ENCODE measurements around the gene RMC1.

RMC1 gene

GRCh38 chr18:23547306-23547705 is 44.0 kb downstream of the RMC1 start:
- no peak for TF ChIP-seq TAF1 (IDR thresholded peaks at IDR 0.05; ENCODE audit: borderline replicate concordance, insufficient read depth, low read length)
- no peak for TF ChIP-seq FOXP2 (optimal IDR thresholded peaks at IDR 0.05; ENCODE audit: borderline replicate concordance, extremely low read depth, extremely low read length, insufficient read depth)
- TF ChIP-seq REST (IDR thresholded peaks at IDR 0.05; ENCODE audit: insufficient read depth in 1 of 2, low read depth in 2 of 2, low read length in 2 of 2) = no peak
- TF ChIP-seq POLR2AphosphoS5 (IDR thresholded peaks at IDR 0.05; ENCODE audit: low read depth, low read length) = no peak
- no peak for TF ChIP-seq SIN3A (IDR thresholded peaks at IDR 0.05; ENCODE audit: borderline replicate concordance, insufficient read depth, low read length)

GRCh38 chr18:23547846-23548245 is 44.5 kb downstream of the RMC1 start:
- TF ChIP-seq TAF1 (IDR thresholded peaks at IDR 0.05; ENCODE audit: borderline replicate concordance, insufficient read depth, low read length) (no peak), POLR2AphosphoS5 (IDR thresholded peaks at IDR 0.05; ENCODE audit: low read depth, low read length) (no peak), FOXP2 (optimal IDR thresholded peaks at IDR 0.05; ENCODE audit: borderline replicate concordance, extremely low read depth, extremely low read length, insufficient read depth) (no peak), REST (IDR thresholded peaks at IDR 0.05; ENCODE audit: insufficient read depth in 1 of 2, low read depth in 2 of 2, low read length in 2 of 2) (no peak), SIN3A (IDR thresholded peaks at IDR 0.05; ENCODE audit: borderline replicate concordance, insufficient read depth, low read length) (no peak)

GRCh38 chr18:23548275-23548674 is 45.0 kb downstream of the RMC1 start:
- no peak for TF ChIP-seq TAF1 (IDR thresholded peaks at IDR 0.05; ENCODE audit: borderline replicate concordance, insufficient read depth, low read length)

DNA sequence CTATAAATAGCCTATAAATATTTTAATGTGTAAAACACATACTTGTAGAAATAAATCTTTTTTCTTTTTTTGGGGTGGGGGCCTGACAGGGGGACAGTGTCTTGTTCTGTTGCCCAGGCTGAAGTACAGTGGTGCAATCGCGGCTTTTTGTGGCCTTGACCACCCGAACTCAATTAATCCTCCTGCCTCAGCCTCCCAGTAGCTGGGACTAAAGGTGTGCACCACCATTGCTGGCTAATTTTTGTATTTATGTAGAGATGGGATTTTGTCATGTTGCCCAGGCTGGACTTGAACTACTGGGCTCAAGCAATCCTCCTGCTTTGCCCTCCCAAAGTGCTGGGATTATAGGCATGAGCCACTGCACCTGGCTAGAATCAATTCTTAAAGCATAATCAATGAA is 45.4 kb downstream of the RMC1 start:
- TF ChIP-seq FOXP2 (optimal IDR thresholded peaks at IDR 0.05; ENCODE audit: borderline replicate concordance, extremely low read depth, extremely low read length, insufficient read depth) (no peak), SIN3A (IDR thresholded peaks at IDR 0.05; ENCODE audit: borderline replicate concordance, insufficient read depth, low read length) (no peak), TAF1 (IDR thresholded peaks at IDR 0.05; ENCODE audit: borderline replicate concordance, insufficient read depth, low read length) (no peak), POLR2AphosphoS5 (IDR thresholded peaks at IDR 0.05; ENCODE audit: low read depth, low read length) (no peak), REST (IDR thresholded peaks at IDR 0.05; ENCODE audit: insufficient read depth in 1 of 2, low read depth in 2 of 2, low read length in 2 of 2) (no peak)

DNA sequence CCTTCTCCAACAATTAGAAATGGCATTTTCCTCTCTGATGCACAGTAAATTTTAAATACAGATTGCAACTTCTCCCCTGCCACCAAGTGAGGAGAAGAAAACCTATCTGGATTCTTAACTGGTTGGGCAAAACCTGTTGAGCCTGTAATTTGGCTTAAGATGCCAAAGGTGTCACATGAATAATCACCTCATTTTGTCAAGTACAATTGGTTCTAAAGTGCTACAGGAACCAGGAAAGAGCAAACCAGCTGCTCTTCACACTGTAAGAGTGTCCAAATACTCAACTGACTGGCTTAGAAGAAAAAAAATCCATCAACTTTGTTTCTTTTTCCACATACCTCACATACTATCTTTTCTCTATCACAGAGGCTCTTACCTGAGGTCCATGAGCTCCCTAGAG is 47.6 kb downstream of the RMC1 start:
- TF ChIP-seq SIN3A (IDR thresholded peaks at IDR 0.05; ENCODE audit: borderline replicate concordance, insufficient read depth, low read length) (no peak), REST (IDR thresholded peaks at IDR 0.05; ENCODE audit: insufficient read depth in 1 of 2, low read depth in 2 of 2, low read length in 2 of 2) (no peak), TAF1 (IDR thresholded peaks at IDR 0.05; ENCODE audit: borderline replicate concordance, insufficient read depth, low read length) (no peak), POLR2AphosphoS5 (IDR thresholded peaks at IDR 0.05; ENCODE audit: low read depth, low read length) (no peak), FOXP2 (optimal IDR thresholded peaks at IDR 0.05; ENCODE audit: borderline replicate concordance, extremely low read depth, extremely low read length, insufficient read depth) (no peak)
